ENCODE measurements around the gene DLG2.
"Not testable (repeated sequence)": the region's sequence is repeated elsewhere in the genome, so short reads cannot be mapped to it uniquely, and the experiment has no call there.

The DLG2 gene

DNA sequence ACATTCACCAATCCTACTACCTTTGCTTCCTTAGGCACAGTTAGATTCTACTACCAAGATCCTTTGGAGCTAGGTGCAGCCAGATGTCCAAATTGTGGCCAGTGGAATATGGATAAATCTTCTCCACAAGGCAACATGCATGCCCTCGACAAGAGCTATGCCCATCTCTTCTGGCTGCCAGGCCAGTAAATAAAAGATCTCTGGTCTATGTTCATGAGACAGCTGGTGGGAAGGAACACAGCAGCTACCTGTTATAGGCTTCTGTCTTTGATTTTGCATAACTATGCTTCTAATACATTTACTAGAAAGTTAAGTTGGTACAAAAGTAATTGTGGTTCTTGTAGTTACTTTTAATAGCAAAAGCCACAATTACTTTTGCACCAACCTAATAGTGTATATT lies 182.7 kb downstream of the DLG2 start:
- DNase-seq (ENCODE audit: low read depth), result no peak

DNA sequence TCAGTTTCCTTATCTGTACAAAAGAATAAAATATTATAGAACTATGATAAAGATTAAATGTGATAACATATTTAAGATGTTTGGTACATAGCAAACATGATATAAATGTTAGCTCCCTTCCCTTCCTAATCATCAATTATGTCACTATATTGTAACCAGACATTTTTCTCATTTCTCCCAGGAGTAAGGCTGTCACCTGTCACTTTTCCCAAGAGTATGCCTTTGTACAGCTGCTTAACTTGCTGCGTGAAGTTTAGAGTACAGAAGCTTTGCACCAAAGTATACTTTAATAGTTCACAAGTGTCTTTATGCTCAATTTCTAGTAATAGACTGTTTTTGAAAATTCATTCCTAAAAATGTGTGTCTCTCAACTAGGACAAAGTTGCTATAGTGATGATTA lies 186.9 kb downstream of the DLG2 start:
- no peak for DNase-seq (ENCODE audit: low read depth)

DNA sequence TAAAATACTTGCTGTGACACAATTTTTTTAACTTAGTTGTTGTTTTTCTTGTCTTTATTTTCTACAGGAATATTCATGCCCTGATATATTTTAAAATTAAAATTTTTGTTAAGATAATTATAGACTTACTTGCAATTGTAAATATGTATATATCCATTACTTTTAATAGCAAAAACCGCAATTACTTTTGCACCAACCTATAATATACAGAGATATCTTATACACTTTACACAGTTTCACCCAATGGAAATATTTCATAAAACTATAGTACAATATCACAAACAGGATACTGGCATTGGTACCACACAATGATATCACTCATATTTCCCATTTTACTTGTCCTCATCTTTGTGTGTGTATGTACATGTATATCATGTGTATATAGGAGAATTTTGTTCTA lies 188.8 kb downstream of the DLG2 start:
- no peak for DNase-seq (ENCODE audit: low read depth)

DNA sequence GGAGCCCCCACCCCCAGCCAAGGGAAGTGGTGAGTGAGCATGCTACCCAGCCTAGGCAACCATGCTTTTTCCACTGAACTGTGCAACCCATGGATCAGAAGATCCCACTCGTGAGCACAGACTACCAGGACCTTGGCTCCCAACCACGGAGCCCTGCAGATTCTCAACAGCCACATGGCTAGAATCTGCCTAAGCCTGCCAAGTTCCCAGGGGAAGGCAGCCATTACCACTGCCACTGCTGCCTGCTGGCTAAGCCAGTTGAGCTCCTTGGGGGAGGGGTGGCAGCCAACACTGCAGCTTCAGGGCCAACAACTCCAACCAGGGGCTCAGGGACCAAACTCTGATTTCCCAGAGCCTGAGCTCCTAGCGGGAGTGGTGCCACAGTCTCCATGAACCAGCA lies 195.8 kb downstream of the DLG2 start:
- no peak for DNase-seq (ENCODE audit: low read depth)

- DNase-seq (ENCODE audit: low read depth), result no peak
These were observed 203.3 kb downstream of the DLG2 start for GRCh38 chr11:85423794-85424193.

DNA sequence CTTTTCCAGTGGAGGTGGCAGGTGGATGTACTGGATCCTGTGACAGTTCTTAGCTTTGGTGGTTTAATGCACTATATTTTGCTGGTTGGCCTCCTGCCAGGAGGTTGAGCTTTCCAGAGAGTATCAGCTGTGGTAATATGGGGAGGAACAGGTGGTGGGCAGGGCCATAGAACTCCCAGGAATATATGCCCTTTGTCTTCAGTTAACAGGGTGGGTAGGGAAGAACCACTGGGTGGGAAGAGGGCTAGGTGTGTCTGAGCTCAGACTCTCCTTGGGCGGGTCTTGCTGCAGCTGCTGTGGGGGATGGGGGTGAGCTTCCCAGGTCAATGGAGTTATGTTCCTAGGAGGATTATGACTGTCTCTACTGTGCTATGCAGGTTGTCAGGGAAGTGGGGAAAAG lies 203.8 kb downstream of the DLG2 start:
- no peak for DNase-seq (ENCODE audit: low read depth)

GRCh38 chr11:85414175-85414574 lies 213.0 kb downstream of the DLG2 start:
- no peak for DNase-seq (ENCODE audit: low read depth)

DNA sequence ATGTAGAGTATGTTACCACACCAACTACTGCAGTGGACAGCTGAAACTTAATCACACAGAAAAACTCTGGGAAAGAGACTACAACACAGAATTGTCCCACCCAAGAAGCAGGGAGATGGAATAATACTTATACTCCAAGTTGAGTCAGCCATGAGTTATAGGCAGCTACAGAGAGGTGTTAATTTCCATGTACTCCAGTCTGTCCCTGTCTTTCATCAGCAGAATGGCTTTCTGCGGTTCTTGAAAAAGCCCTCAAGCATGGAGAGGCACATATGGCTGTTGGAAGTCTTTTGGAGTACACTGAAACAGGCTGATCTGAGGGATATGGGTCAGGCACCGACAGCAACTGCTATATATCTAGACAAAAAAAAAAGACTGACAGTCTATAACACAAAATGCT lies 219.5 kb downstream of the DLG2 start:
- no peak for DNase-seq (ENCODE audit: low read depth)

- DNase-seq (ENCODE audit: low read depth), result no peak
These were observed 220.3 kb downstream of the DLG2 start for GRCh38 chr11:85406841-85407240.

DNA sequence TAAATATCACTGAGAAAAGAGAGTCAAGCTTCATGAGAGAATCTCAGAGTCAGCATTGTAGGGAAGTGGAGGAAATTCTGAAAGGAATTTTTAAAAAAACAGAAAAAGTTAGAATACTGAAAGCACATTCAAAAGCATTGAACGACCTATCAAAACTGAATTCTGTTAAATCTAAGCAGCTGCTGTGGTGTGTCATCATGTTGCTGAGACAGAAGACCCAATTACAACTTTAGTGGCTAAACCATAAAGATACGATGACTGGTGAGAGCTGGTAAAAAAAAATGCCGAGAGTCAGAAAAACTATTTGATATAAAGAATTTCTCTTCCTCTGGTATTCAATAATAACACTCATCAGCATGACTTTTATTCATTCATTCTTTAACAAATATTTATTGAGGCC lies 220.8 kb downstream of the DLG2 start:
- no peak for DNase-seq (ENCODE audit: low read depth)

DNA sequence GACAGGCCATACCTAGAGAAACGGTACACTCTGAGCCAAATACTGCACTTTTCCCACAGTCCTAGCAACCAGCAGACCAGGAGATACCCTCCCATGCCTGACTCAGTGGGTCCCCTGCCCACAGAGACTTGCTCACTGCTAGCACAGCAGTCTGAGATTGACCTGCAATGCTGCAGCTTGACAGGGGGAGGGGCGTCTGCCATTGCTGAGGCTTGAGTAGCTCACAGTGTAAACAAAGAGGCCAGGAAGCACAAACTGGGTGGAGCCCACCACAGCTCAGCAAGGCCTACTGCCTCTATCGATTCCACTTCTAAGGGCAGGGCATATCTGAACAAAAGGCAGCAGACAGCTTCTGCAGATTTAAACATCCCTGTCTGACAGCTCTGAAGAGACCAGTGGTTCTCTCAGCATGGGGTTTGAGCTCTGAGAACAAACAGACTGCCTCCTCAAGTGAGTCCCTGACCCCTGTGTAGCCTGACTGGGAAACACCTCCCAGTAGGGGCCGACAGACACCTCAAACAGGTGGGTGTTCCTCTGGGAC lies 231.6 kb downstream of the DLG2 start:
- not testable (repeated sequence) for DNase-seq (ENCODE audit: low read depth)

DNA sequence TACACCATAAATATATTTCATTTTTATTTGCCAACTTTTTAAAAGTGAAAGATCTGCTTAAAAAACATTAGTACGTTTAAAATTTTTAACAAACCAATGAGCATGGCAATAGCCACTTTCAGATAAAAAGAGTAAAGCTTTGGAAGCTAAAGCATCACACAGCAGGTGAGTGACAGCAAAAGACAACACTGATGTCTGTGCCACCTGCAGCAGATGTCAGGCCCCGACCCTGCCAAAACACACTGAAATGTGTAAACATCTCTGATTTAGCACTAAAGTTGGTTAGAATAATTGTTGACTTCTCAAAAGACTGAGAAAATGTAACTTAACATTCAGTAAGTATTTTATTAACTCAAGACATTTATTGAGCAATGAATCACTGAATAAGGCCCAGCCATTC lies 232.9 kb downstream of the DLG2 start:
- DNase-seq (ENCODE audit: low read depth), result no peak

DNA sequence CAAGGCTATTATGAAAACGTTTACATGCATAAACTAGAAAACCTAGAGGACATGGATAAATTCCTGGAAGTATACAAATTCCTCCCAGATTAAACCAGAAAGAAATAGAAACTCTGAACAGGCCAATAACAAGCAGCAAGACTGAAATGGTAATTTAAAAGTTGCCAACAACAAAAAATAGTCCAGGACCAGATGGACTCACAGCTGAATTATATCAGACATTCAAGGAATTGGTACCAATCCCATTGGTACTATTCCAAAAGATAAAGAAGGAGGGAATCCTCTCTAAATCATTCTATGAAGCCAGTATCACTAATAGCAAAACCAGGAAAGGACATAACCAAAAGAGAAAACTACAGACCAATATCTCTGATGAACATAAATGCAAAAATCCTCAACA lies 236.0 kb downstream of the DLG2 start:
- no peak for DNase-seq (ENCODE audit: low read depth)

DNA sequence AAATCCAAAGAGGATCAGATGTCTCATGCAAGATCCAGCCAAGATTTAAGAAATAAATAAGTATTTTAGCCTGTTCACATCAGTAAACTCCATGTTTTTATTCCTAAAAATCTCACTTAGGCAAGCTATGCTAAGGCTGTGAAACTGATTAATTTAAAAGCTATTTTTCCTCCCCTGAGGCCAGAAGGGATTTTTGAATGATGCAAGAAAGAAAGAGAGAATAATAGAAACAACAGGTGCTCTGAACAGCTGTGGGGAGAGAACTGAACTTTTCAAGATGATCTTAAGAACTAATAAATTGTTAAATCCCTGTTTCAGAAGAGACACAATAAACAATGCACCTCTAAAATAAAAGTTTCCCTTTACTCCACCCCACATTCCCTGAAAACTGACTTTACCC lies 241.6 kb downstream of the DLG2 start:
- no peak for DNase-seq (ENCODE audit: low read depth)

GRCh38 chr11:85385111-85385510 lies 242.0 kb downstream of the DLG2 start:
- DNase-seq (ENCODE audit: low read depth), result no peak

GRCh38 chr11:85379066-85379465 lies 248.1 kb downstream of the DLG2 start:
- no peak for DNase-seq (ENCODE audit: low read depth)

DNA sequence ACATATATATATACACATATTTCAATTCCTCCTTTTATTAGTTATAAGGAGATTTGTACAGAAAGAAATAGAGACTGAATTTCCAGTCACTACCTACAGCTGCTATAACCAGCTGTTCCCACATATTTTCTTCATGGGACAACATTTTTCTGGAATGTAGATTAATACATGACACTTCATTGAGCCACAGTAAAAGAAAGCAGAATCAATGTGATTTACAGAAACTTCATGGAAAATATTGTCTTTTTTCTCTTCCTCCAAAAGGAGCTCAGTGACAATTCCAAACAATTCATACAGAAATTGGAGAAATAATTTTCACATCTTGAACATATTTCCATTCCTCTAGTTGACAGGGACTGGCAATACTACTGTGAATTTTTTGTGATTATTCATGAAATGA lies 249.2 kb downstream of the DLG2 start:
- no peak for DNase-seq (ENCODE audit: low read depth)

GRCh38 chr11:85359859-85360258 lies 267.3 kb downstream of the DLG2 start:
- no peak for DNase-seq (ENCODE audit: low read depth)

GRCh38 chr11:85355921-85356320 lies 271.2 kb downstream of the DLG2 start:
- DNase-seq (ENCODE audit: low read depth), result no peak

GRCh38 chr11:85349539-85349938 lies 277.6 kb downstream of the DLG2 start:
- not testable (repeated sequence) for DNase-seq (ENCODE audit: low read depth)

DNA sequence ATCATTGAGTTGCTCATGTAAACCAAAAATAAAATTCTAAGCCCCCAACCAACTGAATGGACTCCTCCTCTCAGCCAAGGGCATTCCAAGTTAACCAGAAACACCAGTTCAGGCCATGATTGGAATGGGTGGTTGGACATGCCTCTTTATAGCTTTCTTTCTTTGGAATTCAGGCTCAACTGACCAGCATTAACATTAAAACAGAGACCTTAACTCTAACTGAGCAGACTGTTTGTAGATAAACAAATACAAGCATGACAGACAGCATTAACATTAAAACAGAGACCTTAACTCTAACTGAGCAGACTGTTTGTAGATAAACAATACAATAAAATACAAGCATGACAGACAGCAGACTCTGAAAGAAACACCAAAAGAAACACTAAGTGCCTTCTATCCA lies 278.2 kb downstream of the DLG2 start:
- no peak for DNase-seq (ENCODE audit: low read depth)

GRCh38 chr11:85347291-85347690 lies 279.9 kb downstream of the DLG2 start:
- DNase-seq (ENCODE audit: low read depth), result no peak

DNA sequence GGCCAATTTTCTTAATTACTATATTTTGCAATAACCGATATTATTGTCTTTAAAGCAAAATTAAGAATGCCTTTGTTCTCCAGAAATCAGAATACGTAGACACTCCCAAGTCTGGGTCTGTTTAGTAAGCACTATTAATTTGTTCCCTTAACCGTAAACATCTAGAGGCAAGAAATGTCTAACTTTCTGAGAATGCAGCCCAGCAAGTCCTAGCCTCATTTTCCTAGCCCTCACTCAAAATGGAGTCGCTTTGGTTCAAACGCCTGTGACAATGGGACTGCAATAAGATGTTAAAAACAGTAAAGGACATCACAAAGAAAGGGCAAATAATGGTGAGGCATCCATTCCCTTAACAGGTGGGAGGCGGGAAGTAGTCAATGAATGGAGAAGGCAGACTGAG lies 280.7 kb downstream of the DLG2 start:
- no peak for DNase-seq (ENCODE audit: low read depth)

DNA sequence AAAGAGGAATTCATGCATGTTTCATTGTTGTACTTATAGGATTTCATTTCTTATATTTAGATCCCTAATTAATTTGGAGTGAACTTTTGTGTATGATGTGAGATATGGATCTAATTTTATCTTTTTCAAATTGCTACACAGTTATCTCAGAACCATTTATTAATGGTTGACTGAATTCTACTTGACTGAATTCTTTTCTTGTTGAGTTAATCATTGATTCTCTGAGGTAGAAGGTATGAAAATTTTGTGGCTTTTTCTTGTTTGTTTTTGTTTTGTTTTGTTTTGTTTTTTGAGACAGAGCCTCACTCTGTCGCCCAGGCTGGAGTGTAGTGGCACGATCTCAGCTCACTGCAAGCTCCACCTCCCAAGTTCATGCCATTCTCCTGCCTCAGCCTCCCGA lies 286.3 kb downstream of the DLG2 start:
- not testable (repeated sequence) for DNase-seq (ENCODE audit: low read depth)

- DNase-seq (ENCODE audit: low read depth), result no peak
These were observed 308.6 kb downstream of the DLG2 start for GRCh38 chr11:85318573-85318972.

Measured in stimulated activated CD4-positive, alpha-beta T cell treated with anti-CD3 and anti-CD28 coated beads, Interleukin-2, amount 100 ng/mL, for 4 hours (primary cell).